ENCODE results near the gene FOXL1. TPM values are rescaled to one million over a fixed set of nuclear protein-coding genes. Genes with fewer than 3 reads are reported as not detected.

FOXL1 gene
- total RNA-seq, 1 donor from 2014 or later = 1.1 TPM

GRCh38 chr16:86610779-86611524 is 32.6 kb downstream of the FOXL1 start:
- no peak for TF ChIP-seq CTCF (IDR thresholded peaks at IDR 0.05; ENCODE audit: insufficient read depth, low read length, severe bottlenecking)
- Histone ChIP-seq H3K36me3 (ENCODE audit: control insufficient read depth, insufficient read depth, low read length) (no peaks in the 10 kb centered on the region), H3K27me3 (ENCODE audit: control insufficient read depth, insufficient read depth, low read length) (no peaks in the 10 kb centered on the region), H3K4me3 (ENCODE audit: low read depth, low read length) (no peak overlapping the region)
- DNase-seq (ENCODE audit: low read depth) = no peak
- FAIRE-seq = no peak

- TF ChIP-seq CTCF (IDR thresholded peaks at IDR 0.05; ENCODE audit: insufficient read depth, low read length, severe bottlenecking) = no peak
- H3K36me3 ChIP-seq (ENCODE audit: control insufficient read depth, insufficient read depth, low read length) = no peaks in the 10 kb centered on the region
- FAIRE-seq (no peak), DNase-seq (ENCODE audit: low read depth) (no peak)
- no peak overlapping the region for H3K4me3 ChIP-seq (ENCODE audit: low read depth, low read length)
- no peaks in the 10 kb centered on the region for H3K27me3 ChIP-seq (ENCODE audit: control insufficient read depth, insufficient read depth, low read length)
These were observed 33.1 kb downstream of the FOXL1 start for GRCh38 chr16:86611525-86611855.

- Histone ChIP-seq H3K27me3 (ENCODE audit: control insufficient read depth, insufficient read depth, low read length) (no peaks in the 10 kb centered on the region), H3K36me3 (ENCODE audit: control insufficient read depth, insufficient read depth, low read length) (no peaks in the 10 kb centered on the region), H3K4me3 (ENCODE audit: low read depth, low read length) (no peak overlapping the region)
- no peak for FAIRE-seq
- no peak for DNase-seq (ENCODE audit: low read depth)
- TF ChIP-seq CTCF (IDR thresholded peaks at IDR 0.05; ENCODE audit: insufficient read depth, low read length, severe bottlenecking) = no peak
These were observed 33.6 kb downstream of the FOXL1 start for GRCh38 chr16:86611941-86612340.

- H3K4me3 ChIP-seq (ENCODE audit: low read depth, low read length) = no peak overlapping the region
- DNase-seq (ENCODE audit: low read depth) (no peak), FAIRE-seq (no peak)
- H3K36me3 ChIP-seq (ENCODE audit: control insufficient read depth, insufficient read depth, low read length) = no peaks in the 10 kb centered on the region
- TF ChIP-seq CTCF (IDR thresholded peaks at IDR 0.05; ENCODE audit: insufficient read depth, low read length, severe bottlenecking) = no peak
- no peaks in the 10 kb centered on the region for H3K27me3 ChIP-seq (ENCODE audit: control insufficient read depth, insufficient read depth, low read length)
These were observed 36.4 kb downstream of the FOXL1 start for GRCh38 chr16:86614699-86615098.

GRCh38 chr16:86616906-86617305 is 38.6 kb downstream of the FOXL1 start:
- H3K27me3 ChIP-seq (ENCODE audit: control insufficient read depth, insufficient read depth, low read length) = no peaks in the 10 kb centered on the region
- no peak overlapping the region for H3K4me3 ChIP-seq (ENCODE audit: low read depth, low read length)
- DNase-seq (ENCODE audit: low read depth) (no peak), FAIRE-seq (no peak)
- no peak for TF ChIP-seq CTCF (IDR thresholded peaks at IDR 0.05; ENCODE audit: insufficient read depth, low read length, severe bottlenecking)
- no peaks in the 10 kb centered on the region for H3K36me3 ChIP-seq (ENCODE audit: control insufficient read depth, insufficient read depth, low read length)
